ENCODE results near the gene METTL18.

- TF ChIP-seq POLR2A (IDR thresholded peaks at IDR 0.05) (no peak), CTCF (IDR thresholded peaks at IDR 0.05 in 4 of 5, conservative IDR thresholded peaks at IDR 0.05 in 1 of 5) (no peak)
Measured at GRCh38 chr1:169834869-169835268, 40.2 kb upstream of the METTL18 start.

Data from gastrocnemius medialis (tissue), 4 donors.